HEK293 (cell line): ENCODE results near the gene GAPDHS.

Source experiments
- CTCF ChIA-PET: fragments of 350-600 bp; formaldehyde crosslinking; extraction: SDS; loops from one replicate; lab custom pipeline; 2021; ENCODE audit warnings: antibody characterized with exemption; lab: Yijun Ruan, JAX
- POLR2A ChIA-PET: fragments of 300-600 bp; formaldehyde crosslinking; extraction: SDS; loops from one replicate; lab custom pipeline; 2020; ENCODE audit warnings: antibody characterized with exemption, inconsistent platforms; lab: Yijun Ruan, JAX
- H3K27ac ChIP-seq: fragments of 200-500 bp; sonication (Bioruptor generic); 2 replicates; pipeline ENCODE4 v1.5.1; 2014; ENCODE audit warnings: low read depth, low read length, control low read depth, inconsistent platforms; ENCODE audit errors: extremely low read depth
- H3K36me3 ChIP-seq, 2 experiments: fragments of 200-500 bp in 1 of 2; sonication (Bioruptor generic) in 1 of 2; 1 replicate in 1 of 2; 2 replicates in 1 of 2; pipeline ENCODE4 v1.5.1; 2014 to 2017; ENCODE audit warnings: inconsistent platforms in 2 of 2, low read length in 2 of 2; ENCODE audit not compliant: control insufficient read depth in 2 of 2, insufficient read depth in 1 of 2
- H3K4me1 ChIP-seq: fragments of 200-500 bp; sonication (Bioruptor generic); 2 replicates; pipeline ENCODE4 v1.5.1; 2014; ENCODE audit warnings: mild to moderate bottlenecking, low read length, inconsistent platforms; ENCODE audit not compliant: control insufficient read depth, insufficient read depth
- H3K4me3 ChIP-seq: 2 replicates; pipeline ENCODE4 v1.5.1; 2011; ENCODE audit warnings: low read depth, mild to moderate bottlenecking, control low read depth, low read length, moderate library complexity
- H3K9me3 ChIP-seq: fragments of 200-500 bp; sonication (Bioruptor generic); 2 replicates; pipeline ENCODE4 v1.5.1; 2014; ENCODE audit warnings: low read depth, low read length, inconsistent platforms; ENCODE audit not compliant: control insufficient read depth, insufficient read depth
- BCL11A ChIP-seq: fragments of 450-650 bp; formaldehyde crosslinking; IDR thresholded peaks from 2 replicates; pipeline ENCODE4 v1.5.1; 2016; ENCODE audit warnings: low read depth, missing biosample characterization, missing genetic modification characterization
- GLIS1 ChIP-seq: fragments of 450-650 bp; formaldehyde crosslinking; IDR thresholded peaks from 2 replicates; pipeline ENCODE4 v1.5.1; 2016; ENCODE audit warnings: missing biosample characterization, missing genetic modification characterization
- HOXA7 ChIP-seq: sonication (generic); formaldehyde crosslinking; IDR thresholded peaks from 2 replicates; pipeline ENCODE4 v1.8.1; 2022; ENCODE audit warnings: missing genetic modification reagents, borderline replicate concordance
- HOXC10 ChIP-seq: sonication (generic); formaldehyde crosslinking; IDR thresholded peaks from 2 replicates; pipeline ENCODE4 v1.8.1; 2023; ENCODE audit warnings: mild to moderate bottlenecking, missing genetic modification reagents
- KLF9 ChIP-seq: fragments of 450-650 bp; formaldehyde crosslinking; IDR thresholded peaks from 2 replicates; pipeline ENCODE4 v1.5.1; 2016; ENCODE audit warnings: missing biosample characterization, missing genetic modification characterization, low read depth
- TRIM28 ChIP-seq: IDR thresholded peaks from 2 replicates; pipeline ENCODE4 v1.6.1; 2011; ENCODE audit warnings: low read length, control low read depth, borderline replicate concordance
- ZBTB1 ChIP-seq: fragments of 450-650 bp; formaldehyde crosslinking; IDR thresholded peaks from 2 replicates; pipeline ENCODE4 v1.5.1; 2016; ENCODE audit warnings: missing biosample characterization, missing genetic modification characterization
- ZBTB44 ChIP-seq: fragments of 450-650 bp; IDR thresholded peaks from 2 replicates; pipeline ENCODE4 v1.5.1; 2018; ENCODE audit warnings: missing biosample characterization, mild to moderate bottlenecking, missing genetic modification characterization
- ZBTB7A ChIP-seq: fragments of 450-650 bp; formaldehyde crosslinking; IDR thresholded peaks from 2 replicates; pipeline ENCODE4 v1.5.1; 2016; ENCODE audit warnings: low read depth, missing biosample characterization, missing genetic modification characterization
- ZBTB8A ChIP-seq: fragments of 450-650 bp; formaldehyde crosslinking; IDR thresholded peaks from 2 replicates; pipeline ENCODE4 v1.5.1; 2016; ENCODE audit warnings: missing biosample characterization, missing genetic modification characterization
- ZFP37 ChIP-seq: fragments of 450-650 bp; formaldehyde crosslinking; IDR thresholded peaks from 2 replicates; pipeline ENCODE4 v1.5.1; 2016; ENCODE audit warnings: missing biosample characterization, missing genetic modification characterization
- ZNF157 ChIP-seq: fragments of 450-650 bp; formaldehyde crosslinking; IDR thresholded peaks from 2 replicates; pipeline ENCODE4 v1.5.1; 2016; ENCODE audit warnings: missing biosample characterization, missing genetic modification characterization
- ZNF174 ChIP-seq: fragments of 450-650 bp; formaldehyde crosslinking; IDR thresholded peaks from 2 replicates; pipeline ENCODE4 v1.5.0; 2017; ENCODE audit warnings: missing biosample characterization, mild to moderate bottlenecking, missing genetic modification characterization
- ZNF2 ChIP-seq: fragments of 450-650 bp; formaldehyde crosslinking; IDR thresholded peaks from 2 replicates; pipeline ENCODE4 v1.5.1; 2016; ENCODE audit warnings: missing biosample characterization, missing genetic modification characterization
- ZNF202 ChIP-seq: fragments of 450-650 bp; formaldehyde crosslinking; IDR thresholded peaks from 2 replicates; pipeline ENCODE4 v1.5.1; 2016; ENCODE audit warnings: missing biosample characterization, missing genetic modification characterization, borderline replicate concordance
- ZNF223 ChIP-seq: fragments of 450-650 bp; formaldehyde crosslinking; IDR thresholded peaks from 2 replicates; pipeline ENCODE4 v1.5.1; 2016; ENCODE audit warnings: missing biosample characterization, missing genetic modification characterization
- ZNF24 ChIP-seq: fragments of 450-650 bp; formaldehyde crosslinking; IDR thresholded peaks from 2 replicates; pipeline ENCODE4 v1.5.1; 2016; ENCODE audit warnings: missing biosample characterization, missing genetic modification characterization
- ZNF341 ChIP-seq: fragments of 450-650 bp; formaldehyde crosslinking; IDR thresholded peaks from 2 replicates; pipeline ENCODE4; 2016; ENCODE audit warnings: low read depth, missing biosample characterization, missing genetic modification characterization
- ZNF354C ChIP-seq: fragments of 450-650 bp; formaldehyde crosslinking; IDR thresholded peaks from 2 replicates; pipeline ENCODE4 v1.5.1; 2016; ENCODE audit warnings: missing biosample characterization, missing genetic modification characterization, low read depth, borderline replicate concordance
- ZNF37A ChIP-seq: fragments of 450-650 bp; IDR thresholded peaks from 2 replicates; pipeline ENCODE4 v1.5.1; 2018; ENCODE audit warnings: missing biosample characterization, missing genetic modification characterization
- ZNF473 ChIP-seq: fragments of 450-650 bp; formaldehyde crosslinking; IDR thresholded peaks from 2 replicates; pipeline ENCODE4 v1.5.1; 2017; ENCODE audit warnings: missing biosample characterization, missing genetic modification characterization
- ZNF514 ChIP-seq: fragments of 450-650 bp; formaldehyde crosslinking; IDR thresholded peaks from 2 replicates; pipeline ENCODE4 v1.5.1; 2016; ENCODE audit warnings: missing biosample characterization, missing genetic modification characterization
- ZNF561 ChIP-seq: fragments of 450-650 bp; IDR thresholded peaks from 2 replicates; pipeline ENCODE4 v1.5.1; 2018; ENCODE audit warnings: missing biosample characterization, missing genetic modification characterization, borderline replicate concordance
- ZNF623 ChIP-seq: fragments of 450-650 bp; formaldehyde crosslinking; IDR thresholded peaks from 2 replicates; pipeline ENCODE4 v1.5.1; 2016; ENCODE audit warnings: missing biosample characterization, missing genetic modification characterization
- ZNF645 ChIP-seq: fragments of 450-650 bp; formaldehyde crosslinking; IDR thresholded peaks from 2 replicates; pipeline ENCODE4; 2016; ENCODE audit warnings: missing biosample characterization, missing genetic modification characterization
- ZSCAN18 ChIP-seq: fragments of 450-650 bp; formaldehyde crosslinking; IDR thresholded peaks from 2 replicates; pipeline ENCODE4 v1.5.1; 2016; ENCODE audit warnings: missing biosample characterization, missing genetic modification characterization
- ZXDB ChIP-seq: fragments of 450-650 bp; formaldehyde crosslinking; IDR thresholded peaks from 2 replicates; pipeline ENCODE4 v1.5.1; 2016; ENCODE audit warnings: missing biosample characterization, missing genetic modification characterization
- TF ChIP-seq, protein P1 (sequence below): fragments of 450-650 bp; formaldehyde crosslinking; IDR thresholded peaks from 2 replicates; pipeline ENCODE4 v1.5.1; 2016; ENCODE audit warnings: missing biosample characterization, missing genetic modification characterization

Gene GAPDHS

GRCh38 chr19:35556846-35557538 lies 23.7 kb downstream of the GAPDHS start:
- Histone ChIP-seq H3K9me3 (no peaks in the 10 kb centered on the region; the same call in 1 of the 2 replicates), H3K4me3 (no peak overlapping the region), H3K4me1 (peaks cover 10% of the 10 kb centered on the region), H3K36me3 (no peaks in the 10 kb centered on the region), H3K27ac (no peak overlapping the region)
- CTCF ChIA-PET, result interaction anchor here (0.6 to 4.7 kb wide), 21 partner anchors 9 to 375 kb away, joined by 3 to 53 read pairs (median 5); partner anchors contain the start of genes COX6B1 and HAUS5
- TF ChIP-seq ZNF174 (tag by site-specific recombination), result no peak
- TF ChIP-seq ZNF623, result no peak
- no peak for TF ChIP-seq ZNF223 (tag by site-specific recombination)
- no peak for TF ChIP-seq GLIS1 (tag by site-specific recombination)
- no peak for TF ChIP-seq ZBTB1 (tag by site-specific recombination)
- TF ChIP-seq, protein P1, sequence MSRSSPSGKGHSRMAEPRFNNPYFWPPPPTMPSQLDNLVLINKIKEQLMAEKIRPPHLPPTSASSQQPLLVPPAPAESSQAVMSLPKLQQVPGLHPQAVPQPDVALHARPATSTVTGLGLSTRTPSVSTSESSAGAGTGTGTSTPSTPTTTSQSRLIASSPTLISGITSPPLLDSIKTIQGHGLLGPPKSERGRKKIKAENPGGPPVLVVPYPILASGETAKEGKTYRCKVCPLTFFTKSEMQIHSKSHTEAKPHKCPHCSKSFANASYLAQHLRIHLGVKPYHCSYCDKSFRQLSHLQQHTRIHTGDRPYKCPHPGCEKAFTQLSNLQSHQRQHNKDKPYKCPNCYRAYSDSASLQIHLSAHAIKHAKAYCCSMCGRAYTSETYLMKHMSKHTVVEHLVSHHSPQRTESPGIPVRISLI (tag by site-specific recombination), result no peak
- TF ChIP-seq TRIM28, result no peak
- POLR2A ChIA-PET, result interaction anchor here (0.6 to 2.1 kb wide), 9 partner anchors 8 to 188 kb away, joined by 3 to 12 read pairs (median 5); partner anchors contain the start of genes COX6B1, HAUS5, PSENEN and U2AF1L4

DNA sequence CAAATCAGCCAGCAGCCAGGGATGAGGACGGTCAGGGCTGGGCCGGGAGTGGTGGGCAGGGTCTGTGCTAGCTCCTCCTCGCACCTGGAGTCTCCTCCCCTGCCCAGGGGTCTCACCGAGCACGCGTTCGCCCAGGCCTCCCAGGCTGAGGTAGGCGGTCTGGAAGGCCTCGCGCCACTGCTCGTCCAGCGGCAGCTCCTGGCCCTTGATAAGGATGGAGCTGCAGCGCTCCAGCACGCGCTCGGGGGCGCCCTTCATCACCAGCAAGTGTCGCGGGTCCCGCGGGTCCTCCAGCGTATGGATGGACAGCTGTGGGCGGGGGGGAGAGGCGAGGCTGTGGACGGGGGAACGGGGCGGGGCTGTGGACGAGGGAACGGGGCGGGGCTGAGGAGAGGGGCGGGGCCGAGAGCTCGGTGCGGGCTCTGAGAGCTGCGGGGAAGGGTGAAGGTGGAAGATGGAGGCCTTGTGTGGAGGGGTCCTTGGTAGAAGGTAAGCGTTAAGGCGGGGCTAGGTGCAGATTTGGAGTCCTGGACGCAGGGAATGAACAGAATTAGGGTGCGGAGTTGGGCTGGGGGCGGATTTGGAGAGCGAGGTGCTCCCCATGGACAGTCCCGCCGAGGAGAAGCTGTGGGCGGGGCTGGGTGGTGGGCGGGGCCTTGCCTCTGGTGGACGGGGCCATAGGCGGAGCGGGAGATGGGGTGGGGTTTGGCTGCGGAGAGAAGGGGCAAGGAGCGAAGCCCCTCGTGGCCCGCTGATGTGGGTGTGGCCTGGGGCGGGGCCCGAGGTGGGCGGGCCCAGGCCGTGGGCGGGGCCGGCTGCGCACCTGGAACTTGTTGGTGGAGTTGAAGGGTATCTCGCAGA lies 24.5 kb downstream of the GAPDHS start:
- no peaks in the 10 kb centered on the region; the same call in 1 of the 2 replicates for H3K9me3 ChIP-seq
- H3K4me3 ChIP-seq, result peak overlapping the region; percentile 22
- H3K4me1 ChIP-seq, result peaks cover 10% of the 10 kb centered on the region
- ChIA-PET POLR2A (interaction anchor here (0.5 to 2.1 kb wide), 15 partner anchors 9 to 188 kb away, joined by 3 to 12 read pairs (median 4); partner anchors contain the start of genes COX6B1, HAUS5, PSENEN and RBM42), CTCF (interaction anchor here (0.6 to 4.7 kb wide), 11 partner anchors 10 to 374 kb away, joined by 3 to 53 read pairs (median 4); partner anchors contain the start of gene COX6B1)
- no peak overlapping the region for H3K27ac ChIP-seq
- H3K36me3 ChIP-seq, result no peaks in the 10 kb centered on the region
- TF ChIP-seq ZNF514 (tag by site-specific recombination) (no peak), GLIS1 (tag by site-specific recombination) (peak; percentile 36; the same call in 1 of the 2 replicates), ZBTB8A (tag by site-specific recombination) (peak; percentile 31; the same call in 1 of the 2 replicates), ZNF37A (tag by site-specific recombination) (no peak), ZNF473 (tag by site-specific recombination) (no peak), HOXA7 (CRISPR knock-in tag) (no peak), ZXDB (tag by site-specific recombination) (peak; percentile 67; the same call in 1 of the 2 replicates), ZBTB44 (no peak), KLF9 (peak; percentile 100), ZFP37 (no peak), ZBTB7A (tag by site-specific recombination) (peak; percentile 89), ZNF645 (tag by site-specific recombination) (no peak), ZNF202 (tag by site-specific recombination) (no peak), ZNF341 (tag by site-specific recombination) (no peak), ZSCAN18 (no peak), ZNF354C (no peak), ZNF2 (0 out of 2 replicates have a peak, but pooled peaks have one; percentile 29), ZNF157 (tag by site-specific recombination) (no peak), ZNF623 (no peak), HOXC10 (no peak), BCL11A (tag by site-specific recombination) (peak; percentile 83; the same call in 1 of the 2 replicates), ZNF24 (tag by site-specific recombination) (no peak; the same call in none of the 2 replicates), ZNF561 (tag by site-specific recombination) (no peak)
